GM04503 (cell line): ENCODE data around the gene HAUS7.

Experiments
- DNase-seq: peaks from one replicate; pipeline ENCODE4 v3.0.0-alpha.2; 2012; ENCODE audit warnings: low read depth

Gene HAUS7

DNA sequence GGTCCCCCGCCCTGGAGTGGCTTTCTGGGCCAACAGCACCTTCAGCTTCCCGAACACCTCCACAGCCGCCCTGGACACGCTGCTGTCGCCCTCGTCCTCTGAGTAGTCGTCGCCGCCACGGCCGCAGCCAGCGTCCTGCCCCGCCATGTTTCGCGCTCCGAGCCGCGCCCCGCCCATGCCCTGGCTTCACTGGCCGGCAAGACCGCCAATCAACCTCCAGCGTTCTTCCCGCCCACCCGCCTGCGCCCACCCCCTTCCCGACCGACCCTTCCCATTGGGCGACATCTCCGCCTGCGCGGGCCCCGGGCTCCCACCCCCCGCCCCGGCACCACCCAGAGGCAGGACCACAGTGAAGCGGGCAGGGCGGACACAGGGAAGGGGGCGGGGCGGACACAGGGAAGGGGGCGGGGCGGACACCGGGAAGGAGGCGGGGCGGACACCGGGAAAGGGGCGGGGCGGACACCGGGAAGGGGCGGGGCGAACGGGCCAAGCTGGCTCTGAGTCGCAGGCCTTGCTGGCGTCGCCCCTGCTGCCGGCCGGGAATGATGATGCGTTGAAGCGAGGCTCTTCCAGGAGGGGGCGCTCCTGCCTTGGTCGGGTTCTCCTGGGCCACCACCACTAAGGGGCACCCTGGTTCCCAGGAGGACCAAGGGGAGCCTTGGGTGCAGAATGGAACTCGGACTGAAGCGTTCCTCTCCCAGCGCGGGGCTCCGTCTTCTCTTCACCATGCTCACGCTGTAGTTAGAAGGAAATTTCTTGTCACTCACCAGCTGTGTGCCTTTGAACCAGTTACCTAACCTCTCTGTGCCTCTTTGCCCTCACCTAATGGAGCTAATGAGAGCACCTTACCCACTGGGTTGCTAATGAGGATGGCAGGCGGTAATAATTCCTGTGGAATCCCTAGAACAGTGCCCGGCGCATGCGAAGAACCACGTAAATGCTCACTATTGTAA is at the start of gene HAUS7:
Gene HAUS7 (minus strand): TSS at position 166 of the 953 bp plus-strand sequence. CDS start 19 bp downstream, at position 147.
- no peak for DNase-seq

DNA sequence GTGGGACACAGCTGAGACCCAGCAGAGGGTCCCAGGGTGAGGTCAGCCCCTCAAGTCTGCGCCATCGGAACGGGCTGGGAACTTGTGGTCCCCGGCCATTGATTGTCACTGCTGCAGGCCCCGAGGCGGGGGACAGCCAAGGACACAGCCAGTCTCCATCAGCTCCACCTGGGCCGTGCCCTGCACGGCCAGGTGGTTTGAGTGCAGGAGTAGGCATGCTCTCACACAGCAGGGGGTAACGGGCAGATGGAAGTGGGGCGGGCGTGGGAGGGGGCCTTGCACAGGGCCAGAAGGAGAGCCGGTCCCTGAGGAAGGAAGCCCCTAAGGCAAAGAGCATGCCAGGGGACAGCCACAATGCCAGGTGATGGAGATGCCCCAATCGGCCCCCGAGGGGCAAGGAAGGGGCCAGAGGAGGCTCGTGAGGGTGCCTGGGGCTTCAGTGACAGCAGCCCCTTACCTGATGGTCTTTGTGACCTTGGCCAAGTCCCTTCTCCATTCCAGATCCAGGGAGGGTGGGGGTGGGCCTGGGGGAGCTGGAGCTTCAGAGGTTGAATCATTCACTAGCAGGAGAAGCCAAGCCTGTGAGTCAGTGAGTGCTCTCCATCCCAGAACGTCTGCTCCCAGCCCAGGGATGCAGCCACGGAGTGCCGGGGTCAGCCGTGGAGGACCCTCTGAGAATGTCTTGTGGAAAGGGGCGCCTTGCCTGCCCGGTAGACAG is 49.4 kb upstream of the HAUS7 start:
- DNase-seq: no peak

DNA sequence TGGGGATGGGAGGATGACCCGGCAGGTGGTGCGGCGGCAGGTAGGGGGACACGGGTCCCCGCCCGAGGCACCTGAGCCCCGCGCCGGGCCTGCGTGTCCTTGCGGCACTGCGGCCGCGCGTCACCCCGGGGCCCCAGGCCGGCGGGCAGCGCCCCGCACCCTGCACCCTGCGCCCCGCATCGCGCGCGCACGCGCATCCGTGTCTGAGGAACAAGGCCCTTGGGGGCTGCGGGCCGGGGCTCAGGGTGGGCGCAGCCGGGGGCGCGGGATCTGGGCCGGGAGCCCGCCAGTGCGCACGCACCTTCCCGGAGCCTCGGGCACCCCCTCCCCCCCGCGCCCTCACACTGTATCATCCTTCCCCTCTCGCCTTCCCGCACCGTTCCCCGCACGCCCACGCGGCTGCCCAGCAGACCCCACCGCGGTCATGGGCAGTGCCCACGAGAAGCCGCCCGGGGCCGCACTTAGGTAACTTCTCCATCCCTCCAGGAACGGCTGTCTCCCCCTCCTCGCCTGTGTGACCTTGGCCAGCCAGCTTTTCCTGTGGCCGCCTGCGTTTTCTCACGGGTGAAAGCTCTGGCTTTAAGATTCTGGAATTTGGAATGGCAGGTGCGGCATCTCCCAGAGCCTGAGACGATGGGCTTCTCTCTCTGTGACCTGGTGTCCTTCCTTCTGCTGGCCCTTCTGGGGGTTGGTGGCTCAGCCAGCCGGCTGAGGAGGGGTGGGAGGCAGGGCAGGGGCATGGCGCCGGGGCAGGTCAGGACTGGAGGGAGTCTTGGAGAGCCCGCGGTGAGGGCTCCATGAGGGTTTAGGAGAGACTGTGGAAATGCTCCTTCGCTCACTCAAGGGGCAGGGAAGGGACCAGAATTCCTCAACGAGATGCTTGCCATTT is 47.8 kb upstream of the HAUS7 start:
- DNase-seq: no peak

DNA sequence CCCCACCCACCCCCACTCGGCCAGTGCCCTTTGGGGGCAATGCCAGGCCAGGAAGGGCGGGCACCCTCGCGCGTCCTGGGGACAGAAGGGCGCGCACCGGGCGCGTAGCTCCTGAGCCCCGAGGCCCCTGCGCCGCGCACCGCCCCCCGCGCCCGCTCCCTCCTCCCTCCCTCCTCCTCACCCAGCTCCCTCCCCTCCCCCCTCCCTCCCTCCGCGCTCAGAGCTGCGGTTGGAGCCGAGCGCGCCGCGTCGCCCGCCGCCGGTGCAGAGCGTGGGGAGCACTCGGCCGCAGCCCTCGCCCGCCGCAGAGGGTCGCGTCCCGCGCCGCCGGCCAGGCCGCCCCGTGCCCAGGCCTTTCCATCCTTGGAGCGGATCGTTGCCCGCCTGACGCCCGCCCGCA is 47.0 kb upstream of the HAUS7 start, which contains the start of gene ATP2B3:
Gene ATP2B3 (plus strand): TSS at position 220 of the 400 bp plus-strand sequence. CDS start 18,606 bp downstream, outside the sequence.
- no peak for DNase-seq

DNA sequence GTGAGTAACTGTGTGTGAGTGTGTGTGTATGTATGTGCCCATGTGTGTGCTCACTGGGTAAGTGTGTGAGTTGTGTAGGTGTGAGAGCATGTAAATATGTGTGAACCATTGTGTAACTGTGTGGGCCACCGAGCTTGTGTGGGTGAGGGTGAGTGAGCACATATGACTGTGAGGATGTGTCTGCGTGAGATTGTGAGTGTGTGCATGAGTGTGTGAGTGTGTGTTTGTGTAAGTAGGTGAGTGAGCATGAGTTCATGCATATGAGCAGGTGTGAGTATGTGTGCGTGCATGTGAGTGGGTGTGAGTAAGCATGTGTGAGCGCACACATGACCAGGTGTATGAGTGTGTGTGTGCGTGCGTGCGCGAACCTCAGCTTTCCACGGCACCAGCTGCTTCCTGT is 45.7 kb upstream of the HAUS7 start:
- DNase-seq: no peak

DNA sequence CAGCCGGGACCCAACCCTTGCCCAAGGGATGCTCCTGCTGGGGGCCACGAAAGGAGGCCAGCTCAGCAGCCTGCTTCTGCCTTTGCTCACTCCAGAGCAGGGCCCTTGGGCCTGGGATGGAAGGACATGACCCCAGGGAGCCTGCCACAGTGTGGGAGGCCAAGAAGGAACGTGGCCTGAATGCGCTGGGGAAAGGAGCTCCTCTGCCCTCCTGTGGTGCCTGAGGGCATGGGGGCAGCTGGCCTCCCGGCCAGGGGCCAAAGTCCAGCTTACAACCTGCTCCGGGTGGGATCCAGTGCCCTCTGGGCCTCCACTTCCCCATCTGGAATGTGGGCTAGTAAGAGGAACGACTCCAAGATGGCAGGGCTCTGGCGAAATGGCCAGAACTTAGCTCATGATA is 45.1 kb upstream of the HAUS7 start:
- no peak for DNase-seq

DNA sequence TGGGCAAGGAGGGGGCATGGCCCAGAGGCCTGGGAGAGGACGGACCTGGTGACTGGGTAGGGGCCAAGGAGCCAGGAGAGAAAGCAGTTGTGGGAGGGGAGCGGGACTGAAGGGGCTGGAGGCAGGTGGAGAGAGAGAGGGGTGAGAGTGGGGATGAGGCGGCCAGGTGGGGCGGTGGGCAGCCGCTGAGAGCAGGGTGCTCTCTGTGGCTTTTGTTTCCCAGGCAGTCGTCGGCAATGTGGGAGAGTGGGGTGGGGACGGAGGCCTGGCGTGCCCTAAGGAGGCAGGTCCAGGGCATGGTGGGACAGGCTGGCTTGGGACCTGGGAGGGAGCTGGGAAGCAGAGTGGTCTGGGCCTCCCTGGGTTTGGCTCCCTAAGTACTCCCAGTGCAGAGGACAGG is 43.9 kb upstream of the HAUS7 start:
- DNase-seq: no peak

DNA sequence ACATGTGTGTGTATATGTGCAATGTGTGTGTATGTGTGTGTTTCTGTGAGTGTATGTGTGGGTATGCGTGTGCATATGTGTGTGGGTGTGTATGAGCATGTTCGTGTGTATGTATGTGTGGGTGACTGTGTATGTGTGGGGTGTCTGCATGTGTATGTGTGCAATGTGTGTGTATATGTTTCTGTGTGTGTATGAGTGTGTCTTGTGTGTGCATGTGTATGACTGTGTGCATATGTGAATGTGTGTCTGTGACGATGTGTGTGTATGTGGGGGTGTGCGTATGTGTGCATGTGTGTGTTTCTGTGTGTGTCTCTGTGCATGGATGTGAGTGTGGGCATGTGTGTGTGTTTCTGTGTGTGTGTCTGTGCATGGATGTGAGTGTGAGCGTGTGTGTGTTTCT is 42.9 kb upstream of the HAUS7 start:
- no peak for DNase-seq

DNA sequence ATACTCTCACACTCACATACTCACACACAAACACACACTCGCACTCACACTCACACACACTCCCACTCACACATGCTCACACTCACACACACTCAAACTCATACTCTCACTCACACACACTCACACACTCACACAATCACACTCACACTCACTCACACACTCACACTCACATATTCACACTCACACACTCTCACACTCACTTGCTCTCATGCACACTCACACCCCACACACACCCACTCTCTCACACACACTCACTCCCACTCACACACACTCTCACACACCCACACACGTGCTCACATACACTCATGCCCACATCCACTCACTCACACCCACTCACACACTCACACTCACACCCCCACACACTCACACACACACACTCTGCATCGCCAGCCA is 42.1 kb upstream of the HAUS7 start:
- DNase-seq: no peak

DNA sequence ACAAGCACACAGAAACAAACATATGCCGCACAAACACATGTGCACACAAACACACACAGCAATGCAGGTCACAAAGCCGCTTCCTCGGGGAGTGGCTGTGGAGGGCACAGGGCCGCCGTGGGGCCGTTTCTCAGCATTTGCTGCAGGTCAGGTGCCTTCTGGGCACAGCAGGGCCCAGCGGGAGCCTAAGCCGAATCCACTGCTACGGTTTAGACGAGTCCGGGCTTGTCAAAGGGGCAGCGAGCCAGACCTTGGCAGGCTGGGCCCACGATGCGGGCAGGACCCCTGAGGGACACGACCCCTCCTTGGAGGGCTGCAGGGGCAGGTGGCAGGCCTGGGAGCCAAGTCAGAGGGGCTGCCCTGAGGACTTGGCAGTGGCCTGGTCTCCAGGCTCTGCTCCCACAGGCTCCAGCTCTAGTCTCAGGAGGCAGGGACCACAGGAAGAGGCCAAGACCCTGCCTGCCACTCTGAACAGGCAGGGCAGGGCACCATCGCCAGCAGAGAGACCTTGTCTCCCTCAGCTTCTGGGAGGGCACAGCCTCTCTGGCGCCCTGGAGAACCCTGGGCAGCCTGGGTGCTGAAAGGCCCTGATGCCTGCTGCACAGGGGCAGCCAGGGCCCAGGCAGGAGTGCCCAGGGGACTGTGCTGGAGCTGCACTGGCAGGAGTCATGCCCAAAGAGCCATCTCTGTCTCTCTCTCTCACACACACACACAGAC is 41.6 kb upstream of the HAUS7 start:
- DNase-seq: no peak

DNA sequence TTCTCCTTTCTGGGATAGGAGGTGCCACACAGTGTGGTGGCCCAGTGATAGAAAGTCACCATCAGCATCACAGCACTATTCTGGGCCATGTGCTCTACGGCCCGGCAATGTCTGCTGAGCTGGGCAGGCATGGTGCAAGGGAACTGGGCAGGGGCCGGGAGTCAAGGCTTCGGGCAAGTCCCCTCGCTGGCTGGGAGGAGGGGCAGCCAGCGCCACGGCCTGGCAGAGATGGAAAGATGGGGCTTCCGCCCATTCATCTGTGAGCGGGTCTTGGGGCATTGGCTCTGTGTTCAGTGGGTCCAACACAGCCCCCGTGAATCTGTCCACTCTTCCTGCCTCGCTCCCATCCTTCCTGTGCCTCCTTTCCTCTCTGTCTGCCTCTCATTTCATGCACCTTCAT is 40.0 kb upstream of the HAUS7 start:
- DNase-seq: no peak

DNA sequence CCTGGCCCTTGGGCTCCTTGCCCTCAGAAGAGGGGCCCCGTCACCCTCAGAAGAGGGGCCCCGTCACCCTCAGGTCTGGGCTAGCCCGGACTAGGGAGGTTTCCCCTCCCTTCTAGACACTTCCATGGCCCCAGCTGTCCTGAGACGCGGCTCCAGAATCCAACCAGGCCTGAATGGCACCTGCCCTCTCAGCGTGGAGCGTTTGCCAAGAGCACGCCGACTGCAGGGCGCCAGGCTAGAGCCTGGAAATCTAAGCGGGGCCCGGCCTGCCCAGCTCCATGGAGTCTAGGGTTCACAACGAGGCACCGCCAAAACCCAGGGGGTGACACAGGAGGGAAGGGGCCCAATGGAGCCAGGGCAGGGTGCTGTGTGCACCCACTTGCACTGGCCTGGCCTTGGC is 39.2 kb upstream of the HAUS7 start:
- DNase-seq: no peak

DNA sequence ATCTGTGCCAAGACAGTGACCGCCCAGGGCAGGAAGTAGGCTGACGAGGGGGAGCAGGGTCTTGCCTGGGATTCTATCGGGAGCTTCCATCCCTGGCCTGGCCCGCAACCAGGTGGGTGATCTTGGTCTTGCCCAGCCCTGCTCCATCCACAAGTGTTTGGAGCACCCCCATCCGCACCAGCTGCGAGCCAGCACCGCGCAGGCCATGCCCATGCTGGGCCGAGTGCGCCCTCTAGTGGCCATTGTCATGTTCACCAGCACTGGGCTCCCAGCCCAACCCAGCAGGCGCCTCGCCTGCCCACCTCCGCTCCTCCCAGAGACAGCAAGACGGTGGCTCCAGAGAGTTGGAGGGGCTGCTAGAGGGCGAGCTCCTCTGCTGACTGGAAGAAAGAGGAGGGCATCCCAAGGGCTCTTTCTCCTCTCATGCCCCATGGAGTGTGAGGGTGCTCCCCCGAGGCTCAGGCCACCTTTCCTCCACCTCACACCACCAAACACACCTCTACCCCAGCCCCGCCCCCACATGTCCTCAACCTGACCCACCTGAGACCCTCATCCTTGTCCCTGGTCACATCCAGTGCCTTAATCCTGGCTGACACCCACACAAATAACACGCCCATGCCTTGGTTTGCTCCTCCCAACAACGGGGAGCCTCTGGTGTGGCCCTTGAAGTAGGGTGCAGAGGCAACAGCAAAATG is 37.3 kb upstream of the HAUS7 start:
- DNase-seq: no peak

DNA sequence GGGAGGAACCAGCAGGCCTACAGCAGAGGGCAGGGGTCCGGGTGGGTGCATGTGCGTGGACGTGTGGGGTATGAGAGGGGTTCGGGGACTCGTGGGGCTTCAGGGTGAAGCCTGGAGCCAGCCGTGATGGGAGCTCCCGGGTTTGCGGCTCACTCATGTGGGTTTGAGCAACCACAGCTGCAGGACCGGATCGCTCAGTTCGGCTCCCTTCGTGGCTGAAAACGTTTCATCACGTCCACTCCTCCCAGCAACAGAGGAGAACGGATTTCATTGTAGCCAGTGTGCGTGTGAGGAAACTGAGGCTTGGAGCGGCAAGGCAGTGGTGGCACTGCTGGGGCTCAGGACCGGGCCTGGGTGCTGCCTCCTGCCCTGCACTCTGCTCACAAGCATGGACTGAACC is 35.0 kb upstream of the HAUS7 start:
- no peak for DNase-seq

DNA sequence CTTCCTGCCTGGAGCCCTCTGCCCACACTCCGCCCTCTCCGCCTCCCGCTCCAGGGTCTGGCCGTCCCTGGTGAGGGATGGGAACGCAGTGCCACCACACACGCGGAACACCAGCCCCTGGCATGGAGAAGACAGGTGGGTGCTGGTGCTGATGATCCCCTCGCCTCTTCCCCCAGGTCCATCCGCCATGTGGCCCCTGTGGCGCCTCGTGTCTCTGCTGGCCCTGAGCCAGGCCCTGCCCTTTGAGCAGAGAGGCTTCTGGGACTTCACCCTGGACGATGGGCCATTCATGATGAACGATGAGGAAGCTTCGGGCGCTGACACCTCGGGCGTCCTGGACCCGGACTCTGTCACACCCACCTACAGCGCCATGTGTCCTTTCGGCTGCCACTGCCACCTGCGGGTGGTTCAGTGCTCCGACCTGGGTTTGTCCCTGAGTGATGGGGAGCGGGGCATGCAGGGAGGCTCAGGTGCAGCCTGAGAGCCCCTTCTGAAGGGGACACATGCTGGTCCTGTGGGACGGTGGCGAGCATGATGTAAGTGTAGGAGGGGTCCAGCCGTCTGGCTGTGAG is 34.2 kb upstream of the HAUS7 start:
- no peak for DNase-seq

DNA sequence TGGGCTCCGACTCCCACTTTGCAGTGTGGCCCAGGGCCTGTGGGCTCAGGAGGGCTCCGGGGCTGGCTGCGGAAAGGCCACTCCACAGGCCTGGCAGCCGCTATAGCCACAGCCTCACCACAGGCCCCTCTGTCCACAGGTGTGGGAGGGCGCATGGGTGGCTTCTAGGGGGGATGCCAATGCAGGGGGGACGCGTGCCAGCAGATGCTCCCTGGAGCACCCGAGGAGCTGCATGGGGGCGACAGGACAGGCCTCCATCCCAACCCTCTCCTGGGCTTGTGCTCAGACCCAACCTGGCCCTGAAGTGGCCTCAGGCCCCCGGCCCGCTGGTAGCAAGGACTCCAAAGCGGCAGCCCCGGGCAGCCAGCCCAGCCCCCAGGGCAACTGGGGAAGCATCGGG is 32.4 kb upstream of the HAUS7 start:
- DNase-seq: no peak

DNA sequence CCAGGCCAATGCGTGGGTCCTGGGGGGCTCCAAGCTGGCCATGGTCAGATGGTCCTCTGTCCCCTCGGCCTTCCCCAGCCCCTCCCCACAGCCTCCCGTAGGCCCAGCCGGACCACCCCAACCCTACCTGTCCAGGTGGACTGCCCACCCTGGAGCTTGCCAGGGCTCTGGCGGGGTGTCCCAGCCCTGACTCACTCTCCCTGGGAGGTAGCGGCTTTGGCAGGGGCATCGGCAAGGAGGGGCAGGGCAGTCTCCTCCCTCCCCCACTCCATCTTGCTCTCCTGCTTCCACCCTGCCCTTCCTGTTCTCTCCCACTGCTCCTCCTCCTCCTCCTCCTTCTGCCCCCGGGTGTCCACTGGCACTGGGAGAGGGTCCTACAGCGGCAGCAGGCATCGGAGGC is 31.8 kb upstream of the HAUS7 start:
- DNase-seq: no peak

DNA sequence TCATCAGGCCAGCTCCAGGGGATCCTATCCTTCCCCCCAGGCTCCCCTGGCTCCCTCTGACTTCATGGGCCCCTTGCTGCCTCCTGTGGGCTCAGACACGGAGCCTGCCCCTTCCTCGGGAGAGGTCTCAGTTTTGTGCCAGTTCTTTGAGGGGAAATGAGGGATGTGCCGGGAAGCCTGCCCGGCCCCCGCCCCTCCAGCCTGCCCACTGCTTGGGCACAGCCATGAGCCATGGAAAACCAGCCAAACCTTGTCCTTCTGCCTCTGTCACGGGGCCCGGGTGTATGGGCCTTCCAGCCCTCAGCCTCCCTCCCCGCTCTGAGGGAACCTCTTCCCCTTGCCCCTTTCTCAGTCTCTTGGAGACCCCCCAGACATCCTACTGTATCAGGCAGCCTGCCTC is 31.2 kb upstream of the HAUS7 start:
- DNase-seq: no peak

DNA sequence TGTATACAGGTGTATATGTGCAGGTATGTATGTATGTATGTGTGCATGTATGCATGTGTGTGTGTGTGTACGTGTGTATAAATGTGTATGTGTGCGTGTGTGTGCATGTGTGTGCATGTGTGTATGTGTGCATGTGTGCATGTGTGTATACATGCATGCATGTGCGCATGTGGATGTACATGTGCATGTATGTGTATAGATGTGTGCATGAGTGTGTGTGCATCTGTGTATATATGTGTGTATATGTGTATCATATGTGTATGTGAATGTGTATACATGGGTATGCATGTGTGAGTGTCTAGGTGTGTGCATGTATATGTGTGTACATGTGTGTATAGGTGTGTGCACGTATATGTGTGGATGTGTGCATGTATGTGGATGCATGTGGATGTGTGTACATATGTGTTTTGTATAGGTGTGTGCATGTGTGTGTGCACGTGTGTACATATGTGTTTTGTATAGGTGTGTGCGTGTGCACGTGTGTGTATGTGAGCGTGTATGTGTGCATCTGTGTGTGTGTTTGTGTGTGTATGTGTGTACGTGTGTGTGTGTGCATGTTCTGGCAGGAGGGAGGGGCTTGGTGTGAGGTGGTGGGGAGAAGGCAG is 30.4 kb upstream of the HAUS7 start:
- no peak for DNase-seq

DNA sequence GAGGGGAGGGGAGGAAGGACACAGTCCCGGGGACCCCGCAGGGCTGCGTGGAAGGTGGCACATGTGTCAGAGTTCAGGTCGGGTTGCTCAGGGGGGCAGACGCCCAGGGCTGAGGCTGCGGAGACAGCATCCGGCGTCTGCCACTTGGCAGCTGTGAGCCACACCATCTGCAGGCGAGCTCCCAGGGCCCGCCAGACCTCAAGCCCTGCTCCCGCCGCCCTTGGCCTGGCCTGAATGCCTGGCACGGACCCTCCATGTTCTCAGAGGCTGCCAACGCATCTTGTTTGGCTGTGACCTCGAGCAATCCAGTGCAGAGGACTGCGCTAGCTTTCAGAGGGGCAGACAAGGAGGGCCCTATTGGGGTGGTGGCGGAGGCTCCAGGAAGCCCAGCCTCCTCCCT is 29.5 kb upstream of the HAUS7 start:
- DNase-seq: no peak
